Measurements from ENCODE around the gene REC114.
"Not testable (repeated sequence)": the region's sequence is repeated elsewhere in the genome, so short reads cannot be mapped to it uniquely, and the experiment has no call there.

The REC114 gene

GRCh38 chr15:73530649-73531048 is 87.7 kb downstream of the REC114 start:
- no peak for DNase-seq (ENCODE audit: low spot score)

- DNase-seq (ENCODE audit: low spot score), result no peak
Measured at GRCh38 chr15:73538123-73538522, 95.2 kb downstream of the REC114 start.

GRCh38 chr15:73538563-73539211 is 95.7 kb downstream of the REC114 start:
- DNase-seq (ENCODE audit: low spot score), result no peak

GRCh38 chr15:73539212-73540128 is 96.5 kb downstream of the REC114 start:
- DNase-seq (ENCODE audit: low spot score), result no peak

DNA sequence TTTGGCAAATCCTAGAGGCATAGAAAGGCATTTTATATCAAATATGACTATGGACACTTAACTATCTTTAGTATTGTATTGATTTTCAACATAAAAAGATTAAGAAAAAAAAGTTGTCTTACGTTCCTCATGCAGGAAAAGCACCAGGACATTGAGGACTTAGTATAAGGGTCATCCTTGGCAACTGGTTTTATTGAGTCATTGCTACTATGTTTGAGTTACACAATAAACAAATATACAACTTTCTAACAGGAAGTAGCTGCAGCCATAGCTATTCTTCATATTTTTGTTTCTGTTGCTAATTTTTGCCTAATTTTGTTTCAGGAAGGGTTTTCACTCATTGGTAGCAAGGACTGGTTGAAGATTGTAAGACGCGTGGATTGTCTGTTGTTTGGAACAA is 97.2 kb downstream of the REC114 start:
- no peak for DNase-seq (ENCODE audit: low spot score)

DNA sequence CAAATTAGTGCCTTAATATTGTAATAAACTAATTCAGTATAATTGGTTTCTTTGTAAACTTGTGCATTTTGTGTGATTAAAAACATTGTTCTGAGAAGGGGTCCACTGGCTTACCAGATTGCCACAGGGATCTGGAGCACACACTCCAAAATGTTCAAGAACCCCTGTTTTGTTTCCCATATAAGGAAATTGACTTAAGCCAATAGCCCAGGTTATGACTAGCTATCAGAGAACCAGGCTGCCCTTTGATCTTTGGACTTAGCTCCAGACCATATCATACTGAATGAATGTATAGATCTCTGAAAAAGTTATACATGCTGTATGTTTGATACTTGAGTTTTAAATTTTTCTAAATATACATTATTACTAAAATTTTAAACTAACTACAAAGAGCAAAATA is 98.5 kb downstream of the REC114 start:
- no peak for DNase-seq (ENCODE audit: low spot score)

DNA sequence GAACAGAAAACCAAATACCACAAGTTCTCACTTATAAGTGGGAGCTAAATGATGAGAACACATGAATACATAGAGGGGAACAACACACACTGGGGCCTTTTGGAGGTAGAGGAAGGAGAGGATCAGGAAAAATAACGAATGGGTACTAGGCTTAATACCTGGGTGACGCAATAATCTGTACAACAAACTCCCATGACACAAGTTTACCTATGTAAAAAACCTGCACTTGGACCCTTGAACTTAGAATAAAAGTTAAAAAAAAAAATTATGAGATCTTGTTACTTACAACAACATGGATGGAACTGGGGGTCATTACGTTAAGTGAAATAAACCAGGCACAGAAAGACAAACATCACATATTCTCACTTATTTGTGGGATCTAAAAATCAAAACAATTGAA is 106.0 kb downstream of the REC114 start:
- DNase-seq (ENCODE audit: low spot score), result not testable (repeated sequence)

- no peak for DNase-seq (ENCODE audit: low spot score)
Measured at GRCh38 chr15:73550190-73550589, 107.2 kb downstream of the REC114 start.

DNA sequence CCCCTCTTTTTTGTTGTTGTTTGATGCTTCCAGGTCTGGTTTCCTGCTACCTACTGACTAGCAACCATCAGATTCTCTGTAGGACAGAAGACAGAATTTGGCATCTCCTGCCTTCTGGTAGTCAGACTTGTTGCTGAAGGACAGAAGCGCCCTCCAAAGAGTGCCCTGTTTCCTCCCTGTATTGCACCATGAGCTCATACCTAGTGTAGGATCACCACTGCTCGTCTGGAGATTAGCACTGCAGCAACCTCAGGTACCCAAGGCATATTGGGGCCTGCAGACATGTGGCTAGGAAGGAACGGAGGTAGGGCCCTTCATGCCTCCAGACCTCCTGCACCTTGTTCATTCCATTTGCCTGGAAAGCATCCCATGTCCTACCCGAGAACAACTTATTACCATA is 112.1 kb downstream of the REC114 start:
- DNase-seq (ENCODE audit: low spot score), result no peak

DNA sequence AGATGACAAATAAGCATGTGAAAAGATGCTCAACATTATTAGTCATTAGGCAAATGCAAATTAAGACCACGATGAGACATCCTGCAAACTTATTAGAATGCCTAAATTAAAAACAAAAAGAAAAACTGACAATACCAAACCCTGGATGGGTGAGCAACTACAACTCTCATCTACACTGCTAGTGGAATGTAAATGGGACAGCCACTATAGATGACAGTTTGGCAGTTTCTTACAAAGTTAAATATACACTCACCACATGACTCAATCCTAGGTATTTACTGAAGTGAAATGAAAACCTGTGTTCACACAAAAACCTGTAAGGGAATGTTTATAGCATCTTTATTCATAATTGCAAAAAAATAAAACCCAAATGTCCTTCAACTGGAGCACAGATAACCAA is 115.6 kb downstream of the REC114 start:
- no peak for DNase-seq (ENCODE audit: low spot score)

DNA sequence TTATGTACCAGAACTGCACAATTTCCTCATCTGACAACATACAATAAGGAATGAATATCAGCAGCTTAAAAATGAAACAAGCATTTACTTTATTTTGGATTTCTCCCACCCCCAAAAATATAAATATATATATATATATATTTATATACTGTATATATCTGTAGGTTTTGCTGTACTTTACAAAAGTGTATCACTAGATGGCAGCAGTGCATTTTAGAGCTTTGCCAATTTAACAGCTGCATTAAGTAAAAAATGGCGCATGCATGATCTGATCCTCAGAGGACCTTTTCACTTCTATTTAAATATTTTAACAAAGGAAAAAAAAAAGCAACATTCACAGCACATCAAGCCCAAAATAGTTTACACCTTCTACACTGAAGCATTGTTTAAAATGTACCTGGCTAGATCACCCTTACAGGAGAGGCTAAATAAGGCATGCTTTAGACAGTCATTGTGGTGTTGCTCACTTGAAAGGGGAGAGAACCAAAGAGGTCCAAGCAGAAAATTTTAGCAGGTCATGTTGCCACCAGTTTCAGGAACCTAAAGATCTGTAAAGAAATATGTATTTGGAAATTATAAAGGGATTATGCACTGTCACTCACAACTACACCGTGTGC is 117.6 kb downstream of the REC114 start:
- no peak for DNase-seq (ENCODE audit: low spot score)

- no peak for DNase-seq (ENCODE audit: low spot score)
Measured at GRCh38 chr15:73564255-73564654, 121.3 kb downstream of the REC114 start.

DNA sequence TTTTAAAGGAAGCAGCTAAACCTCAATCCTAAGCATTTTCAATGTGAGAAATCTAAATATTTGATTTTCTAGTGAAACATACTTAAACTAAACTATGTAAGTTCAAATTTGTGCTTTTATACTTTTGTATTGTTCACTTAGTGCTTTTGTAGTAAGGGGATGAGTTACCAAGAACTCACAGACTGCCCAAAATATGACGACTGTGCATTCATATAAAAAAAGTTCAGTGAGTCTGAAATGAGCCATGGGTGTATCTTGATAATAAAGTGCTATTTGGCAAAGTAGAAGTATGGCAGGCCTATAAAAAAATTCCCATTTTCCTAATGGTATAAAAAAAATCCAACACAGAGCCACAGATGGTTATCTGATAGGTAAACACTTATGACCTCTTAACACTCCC is 124.1 kb downstream of the REC114 start:
- no peak for DNase-seq (ENCODE audit: low spot score)

DNA sequence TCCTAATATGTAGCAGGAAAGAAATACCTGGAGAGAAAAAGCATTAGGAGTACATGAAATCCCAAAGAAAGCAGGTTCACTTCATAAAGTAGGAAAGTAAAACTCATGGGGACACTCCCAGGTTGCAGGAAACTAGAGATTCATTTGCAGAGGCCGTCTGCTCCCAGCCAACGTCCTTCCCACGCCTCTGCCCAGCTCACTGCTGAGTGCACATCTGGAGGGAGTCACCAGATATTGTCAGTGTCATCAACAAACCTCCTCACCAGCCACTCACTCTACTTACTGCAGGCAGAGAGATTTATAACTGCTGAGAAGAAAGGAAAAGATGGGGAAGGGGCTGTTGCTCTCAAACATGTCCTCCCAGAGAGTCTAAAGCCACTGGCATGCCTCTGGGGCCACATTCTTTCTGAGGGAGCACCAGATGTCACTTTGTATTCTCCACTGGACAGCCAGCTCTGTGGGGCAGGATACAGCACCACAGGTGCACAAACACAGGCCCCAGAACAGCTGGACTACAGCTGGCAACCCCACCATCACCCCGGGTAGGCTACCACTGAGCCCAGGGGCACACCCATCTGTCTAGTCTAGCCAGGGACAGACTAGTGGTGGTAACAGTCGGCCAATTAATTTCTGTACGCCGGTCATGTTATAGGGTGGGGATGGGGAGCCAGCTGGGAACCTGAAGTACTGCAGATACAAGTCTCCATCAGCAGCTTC is 125.8 kb downstream of the REC114 start:
- DNase-seq (ENCODE audit: low spot score), result no peak

GRCh38 chr15:73569361-73569760 is 126.4 kb downstream of the REC114 start:
- DNase-seq (ENCODE audit: low spot score), result no peak

GRCh38 chr15:73570355-73571032 is 127.5 kb downstream of the REC114 start:
- DNase-seq (ENCODE audit: low spot score), result no peak

- no peak for DNase-seq (ENCODE audit: low spot score)
Measured at GRCh38 chr15:73571346-73571745, 128.4 kb downstream of the REC114 start.

DNA sequence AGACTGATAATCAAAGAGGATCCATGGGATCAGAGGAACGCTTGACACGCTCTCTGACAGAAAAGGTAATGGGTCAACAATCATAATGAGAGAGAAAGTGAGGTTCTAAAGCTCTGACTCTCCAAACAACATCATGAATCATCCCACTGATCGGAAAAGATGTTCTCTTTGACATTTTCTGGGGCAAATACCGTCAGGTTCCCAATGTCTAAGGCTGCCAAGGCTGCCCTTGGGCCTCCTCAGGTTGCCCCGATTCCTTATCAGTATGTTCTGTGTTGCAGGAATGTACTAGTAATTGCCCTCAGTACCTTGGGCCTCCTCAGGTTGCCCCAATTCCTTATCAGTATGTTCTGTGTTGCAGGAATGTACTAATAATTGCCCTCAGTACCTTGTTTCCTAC is 129.3 kb downstream of the REC114 start:
- no peak for DNase-seq (ENCODE audit: low spot score)

- DNase-seq (ENCODE audit: low spot score), result no peak
Measured at GRCh38 chr15:73573037-73573436, 130.1 kb downstream of the REC114 start.

DNA sequence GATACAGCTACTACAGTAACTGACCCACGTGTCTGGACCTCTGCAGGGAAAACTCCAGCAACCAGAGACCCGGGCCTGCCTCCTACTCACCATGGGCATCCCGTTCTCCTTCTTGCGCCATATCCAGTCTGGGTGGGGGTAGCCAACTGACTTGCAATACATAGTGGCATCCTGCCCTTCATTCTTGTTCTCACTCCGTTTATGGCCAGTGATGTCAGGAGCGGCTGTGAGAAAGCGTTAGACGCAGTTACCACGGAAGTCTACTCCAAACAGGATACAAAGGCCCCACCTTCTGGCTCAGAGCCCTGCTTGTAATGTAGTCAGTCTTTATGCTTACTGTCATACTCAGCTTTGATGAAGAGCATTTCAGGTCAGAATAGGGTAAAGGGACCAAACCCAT is 130.6 kb downstream of the REC114 start:
- DNase-seq (ENCODE audit: low spot score), result peak; percentile 63

DNA sequence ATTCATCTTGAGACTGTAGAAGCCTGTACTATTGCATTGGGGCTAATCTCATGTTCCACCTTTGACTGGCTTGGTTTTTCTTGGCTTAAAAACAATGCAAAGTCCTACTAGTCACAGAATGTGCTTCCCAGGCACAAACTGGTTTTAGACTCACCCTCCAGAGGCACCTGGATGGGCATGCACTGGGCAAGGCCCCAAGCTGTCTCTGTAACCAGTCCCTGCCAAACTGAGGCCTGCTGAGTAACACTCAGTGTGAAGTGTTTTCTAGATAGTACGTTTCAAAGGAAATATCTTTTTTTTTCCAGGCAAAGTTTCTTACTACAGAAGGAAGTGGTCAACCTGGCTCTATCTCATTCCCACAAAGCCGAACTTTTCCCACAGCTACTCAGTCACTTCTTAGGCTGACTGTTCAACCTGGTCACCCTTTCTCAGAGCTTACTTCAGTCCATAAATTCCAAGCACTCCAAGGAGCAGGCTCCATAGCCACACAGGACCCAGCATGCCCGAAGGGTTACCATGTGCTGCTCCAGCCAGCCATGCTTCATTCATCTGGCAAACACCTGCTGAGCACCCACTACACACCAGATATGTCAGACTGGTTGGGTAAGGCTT is 132.8 kb downstream of the REC114 start:
- no peak for DNase-seq (ENCODE audit: low spot score)

Data from hepatic stellate cell (primary cell).